H9 (cell line): ENCODE data around the gene GALNT7. TPM values are rescaled to one million over a fixed set of nuclear protein-coding genes. Genes with fewer than 3 reads are reported as not detected.

Source experiments
- DNase-seq: peaks from one replicate; pipeline ENCODE4 v3.0.0-alpha.2; 2017
- H2AFZ ChIP-seq: one replicate; pipeline ENCODE4 v1.6.1; 2013; ENCODE audit warnings: mild to moderate bottlenecking, low read length, control low read depth, moderate library complexity
- H2AK5ac ChIP-seq: 2 replicates; pipeline ENCODE4 v1.6.1; 2013; ENCODE audit warnings: low read length, control low read depth, mixed read lengths; ENCODE audit not compliant: insufficient read length
- H2BK120ac ChIP-seq: one replicate; pipeline ENCODE4 v1.6.1; 2013; ENCODE audit warnings: low read depth, mild to moderate bottlenecking, low read length, control low read depth, inconsistent platforms; ENCODE audit not compliant: poor library complexity, severe bottlenecking
- H2BK12ac ChIP-seq: 2 replicates; pipeline ENCODE4 v1.6.1; 2013; ENCODE audit warnings: low read length, control low read depth, mixed read lengths, low read depth; ENCODE audit not compliant: insufficient read length
- H2BK15ac ChIP-seq: 2 replicates; pipeline ENCODE4 v1.6.1; 2013; ENCODE audit warnings: low read depth, low read length, control low read depth
- H2BK20ac ChIP-seq: one replicate; pipeline ENCODE4 v1.6.1; 2013; ENCODE audit warnings: low read depth, mild to moderate bottlenecking, low read length, control low read depth, inconsistent platforms; ENCODE audit not compliant: poor library complexity, severe bottlenecking
- H2BK5ac ChIP-seq: 2 replicates; pipeline ENCODE4 v1.6.1; 2013; ENCODE audit warnings: low read length, control low read depth, mixed read lengths; ENCODE audit not compliant: insufficient read length
- H3K14ac ChIP-seq: 2 replicates; pipeline ENCODE4 v1.6.1; 2013; ENCODE audit warnings: low read length, control low read depth; ENCODE audit not compliant: insufficient read depth
- H3K18ac ChIP-seq: 2 replicates; pipeline ENCODE4 v1.6.1; 2013; ENCODE audit warnings: low read depth, mild to moderate bottlenecking, mixed read lengths, low read length, control low read depth; ENCODE audit not compliant: insufficient read length
- H3K23ac ChIP-seq: 2 replicates; pipeline ENCODE4 v1.6.1; 2013; ENCODE audit warnings: low read length, control low read depth, mixed read lengths, low read depth; ENCODE audit not compliant: insufficient read length
- H3K23me2 ChIP-seq: 2 replicates; pipeline ENCODE4 v1.6.1; 2013; ENCODE audit warnings: low read depth, mild to moderate bottlenecking, mixed read lengths, low read length, control low read depth; ENCODE audit not compliant: insufficient read length, poor library complexity, severe bottlenecking
- H3K27ac ChIP-seq: 2 replicates; pipeline ENCODE4 v1.5.1; 2013; ENCODE audit warnings: low read length, control low read depth, mixed read lengths, low read depth; ENCODE audit not compliant: insufficient read length
- H3K27me3 ChIP-seq: 2 replicates; pipeline ENCODE4 v1.6.1; 2013; ENCODE audit warnings: low read length, control low read depth, inconsistent platforms; ENCODE audit not compliant: insufficient read depth
- H3K4ac ChIP-seq: 2 replicates; pipeline ENCODE4 v1.6.1; 2013; ENCODE audit warnings: low read depth, mild to moderate bottlenecking, control low read depth, inconsistent platforms, low read length, moderate library complexity
- H3K4me1 ChIP-seq: 2 replicates; pipeline ENCODE4 v1.6.1; 2013; ENCODE audit warnings: low read length, control low read depth, inconsistent platforms; ENCODE audit not compliant: insufficient read depth
- H3K4me2 ChIP-seq: 2 replicates; pipeline ENCODE4 v1.6.1; 2013; ENCODE audit warnings: low read length, control low read depth, mixed read lengths; ENCODE audit not compliant: insufficient read length, insufficient read depth
- H3K56ac ChIP-seq: 2 replicates; pipeline ENCODE4 v1.6.1; 2013; ENCODE audit warnings: low read depth, mild to moderate bottlenecking, mixed read lengths, low read length, control low read depth; ENCODE audit not compliant: insufficient read length
- H3K79me1 ChIP-seq: 2 replicates; pipeline ENCODE4 v1.6.1; 2013; ENCODE audit warnings: low read depth, mild to moderate bottlenecking, moderate library complexity, low read length, control low read depth, inconsistent platforms; ENCODE audit not compliant: insufficient read depth, poor library complexity, severe bottlenecking
- H3K79me2 ChIP-seq: 2 replicates; pipeline ENCODE4 v1.6.1; 2013; ENCODE audit warnings: low read length, control low read depth, inconsistent platforms; ENCODE audit not compliant: insufficient read depth
- H3K9ac ChIP-seq: 2 replicates; pipeline ENCODE4 v1.6.1; 2013; ENCODE audit warnings: low read length, control low read depth, mixed read lengths; ENCODE audit not compliant: insufficient read length; ENCODE audit errors: extremely low read depth
- H3K9me3 ChIP-seq: one replicate; pipeline ENCODE4 v1.6.1; 2013; ENCODE audit warnings: low read depth, low read length, inconsistent platforms; ENCODE audit not compliant: control insufficient read depth
- H3T11ph ChIP-seq: one replicate; pipeline ENCODE4 v1.6.1; 2013; ENCODE audit warnings: mild to moderate bottlenecking, low read length, control low read depth, inconsistent platforms
- H4K20me1 ChIP-seq: one replicate; pipeline ENCODE4 v1.6.1; 2013; ENCODE audit not compliant: control insufficient read depth, insufficient read length, insufficient read depth
- H4K5ac ChIP-seq: 2 replicates; pipeline ENCODE4 v1.6.1; 2013; ENCODE audit warnings: low read depth, mild to moderate bottlenecking, mixed read lengths, low read length, control low read depth; ENCODE audit not compliant: insufficient read length
- H4K8ac ChIP-seq: replicated peaks from 2 replicates; pipeline ENCODE4 v1.6.1; 2013; ENCODE audit warnings: low read length, control low read depth, mixed read lengths, low read depth; ENCODE audit not compliant: insufficient read length
- H4K91ac ChIP-seq: 2 replicates; pipeline ENCODE4 v1.6.1; 2013; ENCODE audit warnings: low read depth, mild to moderate bottlenecking, moderate library complexity, mixed read lengths, low read length, control low read depth; ENCODE audit not compliant: insufficient read length
- H3K27ac Mint-ChIP-seq, 3 experiments: 2 replicates in 2 of 3; 3 replicates in 1 of 3; pipeline ENCODE4 v1.8.0; 2020 to 2021; ENCODE audit warnings: mixed read lengths in 3 of 3, mild to moderate bottlenecking in 1 of 3, moderate library complexity in 1 of 3
- H3K27me3 Mint-ChIP-seq: 2 replicates; pipeline ENCODE4 v1.8.0; 2021; ENCODE audit warnings: low read depth, mild to moderate bottlenecking, moderate library complexity, mixed read lengths
- H3K36me3 Mint-ChIP-seq, 3 experiments: 2 replicates in 2 of 3; 3 replicates in 1 of 3; pipeline ENCODE4 v1.8.0; 2020 to 2021; ENCODE audit warnings: low read depth in 3 of 3, mixed read lengths in 3 of 3; ENCODE audit not compliant: insufficient read depth in 1 of 3
- H3K4me1 Mint-ChIP-seq, 2 experiments: 2 replicates each; pipeline ENCODE4 v1.8.0; 2020; ENCODE audit warnings: mixed read lengths in 2 of 2
- H3K4me3 Mint-ChIP-seq, 2 experiments: 2 replicates in 1 of 2; 3 replicates in 1 of 2; pipeline ENCODE4 v1.8.0; 2020 to 2021; ENCODE audit warnings: mild to moderate bottlenecking in 2 of 2, mixed read lengths in 2 of 2, moderate library complexity in 1 of 2
- H3K9me3 Mint-ChIP-seq, 2 experiments: 2 replicates in 1 of 2; 3 replicates in 1 of 2; pipeline ENCODE4 v1.8.0; 2020; ENCODE audit warnings: mild to moderate bottlenecking in 2 of 2, mixed read lengths in 2 of 2, moderate library complexity in 1 of 2
- WGBS: extraction: QIAGEN DNeasy Blood & Tissue Kit; methylation state at CpG from one replicate; pipeline ENCODE4 v1.1.7; 2013; ENCODE audit warnings: missing lambda C conversion rate, low lambda C conversion rate, mixed read lengths; ENCODE audit not compliant: insufficient read length; ENCODE audit errors: extremely low coverage; 5-methylcytosine and 5-hydroxymethylcytosine counted together
- total RNA-seq: library from RNA; stranded (reverse); gene quantifications from 2 replicates; pipeline ENCODE4 v1.2.1, GENCODE V29; 2021
- TF ChIP-seq, protein P1 (sequence below): fragments of 200-600 bp; sonication (generic); conservative IDR thresholded peaks from 3 replicates; pipeline ENCODE4 v1.8.0; 2021; ENCODE audit warnings: antibody characterized with exemption, mild to moderate bottlenecking

GALNT7 gene
- total RNA-seq, 1 experiment from 2014 or later: 57.3 TPM

DNA sequence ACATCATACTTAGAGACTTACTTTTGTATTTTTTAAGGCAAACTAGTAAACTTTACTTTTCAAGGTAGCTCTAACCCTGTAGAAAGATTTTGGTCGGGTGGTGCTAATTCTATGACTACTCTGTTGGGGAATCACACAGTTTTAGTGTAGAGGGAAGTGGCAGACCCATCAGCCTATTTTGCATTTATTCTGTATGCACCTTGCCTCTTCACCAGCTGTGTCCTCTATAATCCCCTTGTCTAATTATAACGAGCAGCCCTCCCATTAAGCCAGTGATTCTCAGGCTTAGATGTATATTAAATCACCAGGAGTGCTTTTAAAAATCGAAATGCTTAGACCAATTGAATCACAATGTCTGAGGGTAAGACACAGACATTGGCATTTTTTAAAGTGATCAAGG is 78.1 kb downstream of the GALNT7 start:
- Mint-ChIP-seq H3K27ac (peak overlapping the region in 2 of 3 experiments; percentile 62 to 98; a peak in 5 of 7 replicates), H3K27me3 (no peaks in the 10 kb centered on the region), H3K36me3 (peaks cover 4 to 8% (median 4%) of the 10 kb centered on the region in 3 experiments; a peak in 6 of 7 replicates), H3K4me1 (peaks cover 69 to 77% of the 10 kb centered on the region in 2 experiments), H3K4me3 (peak overlapping the region in 1 of 2 experiments; percentile 60; a peak in 3 of 5 replicates), H3K9me3 (no peaks in the 10 kb centered on the region)
- Histone ChIP-seq H4K91ac (no peak overlapping the region), H3K79me2 (peaks cover 8% of the 10 kb centered on the region; the same call in 1 of the 2 replicates), H4K8ac (no peak overlapping the region), H2BK15ac (no peak overlapping the region), H3K56ac (no peak overlapping the region), H3K27me3 (no peaks in the 10 kb centered on the region), H3K9ac (no peak overlapping the region), H2BK5ac (no peak overlapping the region), H3K79me1 (no peaks in the 10 kb centered on the region), H2BK20ac (no peak overlapping the region), H2AK5ac (no peak overlapping the region), H3K14ac (no peak overlapping the region), H3K9me3 (no peaks in the 10 kb centered on the region), H2AFZ (no peak overlapping the region), H3K4me2 (peak overlapping the region; percentile 33), H2BK12ac (no peak overlapping the region), H3K23ac (no peak overlapping the region), H3K4me1 (peaks cover 12% of the 10 kb centered on the region; the same call in 1 of the 2 replicates), H4K20me1 (no peaks in the 10 kb centered on the region), H2BK120ac (no peak overlapping the region), H3K23me2 (no peaks in the 10 kb centered on the region), H4K5ac (no peak overlapping the region), H3K27ac (no peak overlapping the region), H3K18ac (no peak overlapping the region), H3K4ac (no peak overlapping the region), H3T11ph (no peak overlapping the region)
- WGBS: no CpG with 5 or more reads among the region's 3 CpGs
- TF ChIP-seq, protein P1, sequence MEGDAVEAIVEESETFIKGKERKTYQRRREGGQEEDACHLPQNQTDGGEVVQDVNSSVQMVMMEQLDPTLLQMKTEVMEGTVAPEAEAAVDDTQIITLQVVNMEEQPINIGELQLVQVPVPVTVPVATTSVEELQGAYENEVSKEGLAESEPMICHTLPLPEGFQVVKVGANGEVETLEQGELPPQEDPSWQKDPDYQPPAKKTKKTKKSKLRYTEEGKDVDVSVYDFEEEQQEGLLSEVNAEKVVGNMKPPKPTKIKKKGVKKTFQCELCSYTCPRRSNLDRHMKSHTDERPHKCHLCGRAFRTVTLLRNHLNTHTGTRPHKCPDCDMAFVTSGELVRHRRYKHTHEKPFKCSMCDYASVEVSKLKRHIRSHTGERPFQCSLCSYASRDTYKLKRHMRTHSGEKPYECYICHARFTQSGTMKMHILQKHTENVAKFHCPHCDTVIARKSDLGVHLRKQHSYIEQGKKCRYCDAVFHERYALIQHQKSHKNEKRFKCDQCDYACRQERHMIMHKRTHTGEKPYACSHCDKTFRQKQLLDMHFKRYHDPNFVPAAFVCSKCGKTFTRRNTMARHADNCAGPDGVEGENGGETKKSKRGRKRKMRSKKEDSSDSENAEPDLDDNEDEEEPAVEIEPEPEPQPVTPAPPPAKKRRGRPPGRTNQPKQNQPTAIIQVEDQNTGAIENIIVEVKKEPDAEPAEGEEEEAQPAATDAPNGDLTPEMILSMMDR: no peak
- no peak for DNase-seq
